HUES6 (cell line): ENCODE data around the gene L3MBTL1.

Experiments used
- H3K27ac ChIP-seq: 2 replicates; pipeline ENCODE4 v1.7.0; 2013; ENCODE audit warnings: low read depth, mild to moderate bottlenecking, low read length, inconsistent platforms
- H3K27me3 ChIP-seq: 2 replicates; pipeline ENCODE4 v1.6.1; 2013; ENCODE audit warnings: low read length; ENCODE audit not compliant: control insufficient read depth, insufficient read depth
- H3K36me3 ChIP-seq: 2 replicates; pipeline ENCODE4 v1.6.1; 2013; ENCODE audit warnings: low read length; ENCODE audit not compliant: control insufficient read depth, insufficient read depth
- H3K4me1 ChIP-seq: 2 replicates; pipeline ENCODE4 v1.6.1; 2013; ENCODE audit warnings: low read length; ENCODE audit not compliant: control insufficient read depth, insufficient read depth
- H3K4me3 ChIP-seq: 2 replicates; pipeline ENCODE4 v1.5.1; 2013; ENCODE audit warnings: low read depth, low read length
- H3K9ac ChIP-seq: one replicate; pipeline ENCODE4 v1.6.1; 2013; ENCODE audit warnings: mild to moderate bottlenecking, low read length
- H3K9me3 ChIP-seq: 2 replicates; pipeline ENCODE4 v1.6.1; 2013; ENCODE audit warnings: low read depth, low read length; ENCODE audit not compliant: control insufficient read depth, insufficient read depth

Gene L3MBTL1

GRCh38 chr20:43508604-43509040, 1.1 kb downstream of the L3MBTL1 start:
- H3K27ac ChIP-seq = no peak overlapping the region
- H3K9ac ChIP-seq = peak overlapping the region; percentile 32
- no peaks in the 10 kb centered on the region for H3K9me3 ChIP-seq
- peaks cover 27% of the 10 kb centered on the region for H3K27me3 ChIP-seq
- H3K4me3 ChIP-seq = peak overlapping the region; percentile 80
- H3K4me1 ChIP-seq = peaks cover 9% of the 10 kb centered on the region
- no peaks in the 10 kb centered on the region for H3K36me3 ChIP-seq

- no peak overlapping the region for H3K4me3 ChIP-seq
- H3K9ac ChIP-seq = no peak overlapping the region
- H3K9me3 ChIP-seq = no peaks in the 10 kb centered on the region
- H3K27me3 ChIP-seq = peaks cover 6% of the 10 kb centered on the region
- H3K4me1 ChIP-seq = peaks cover 9% of the 10 kb centered on the region
- no peaks in the 10 kb centered on the region; the same call in 1 of the 2 replicates for H3K36me3 ChIP-seq
- no peak overlapping the region for H3K27ac ChIP-seq
These were observed 4.4 kb downstream of the L3MBTL1 start for GRCh38 chr20:43511879-43512278.

- H3K9me3 ChIP-seq = no peaks in the 10 kb centered on the region
- H3K4me1 ChIP-seq = peaks cover 6% of the 10 kb centered on the region
- H3K27me3 ChIP-seq = no peaks in the 10 kb centered on the region
- H3K9ac ChIP-seq = peak overlapping the region; percentile 59
- H3K4me3 ChIP-seq = peak overlapping the region; percentile 69
- peaks cover 3% of the 10 kb centered on the region for H3K36me3 ChIP-seq
- no peak overlapping the region for H3K27ac ChIP-seq
These were observed 6.0 kb downstream of the L3MBTL1 start for GRCh38 chr20:43513372-43513930.

GRCh38 chr20:43513931-43514647, 6.6 kb downstream of the L3MBTL1 start:
- Histone ChIP-seq H3K27me3 (no peaks in the 10 kb centered on the region), H3K9ac (peak overlapping the region; percentile 59), H3K36me3 (peaks cover 6% of the 10 kb centered on the region), H3K4me1 (peaks cover under 1% of the 10 kb centered on the region; the same call in 1 of the 2 replicates), H3K9me3 (no peaks in the 10 kb centered on the region), H3K4me3 (peak overlapping the region; percentile 84), H3K27ac (no peak overlapping the region)

GRCh38 chr20:43514648-43514999, 7.1 kb downstream of the L3MBTL1 start:
- no peaks in the 10 kb centered on the region; the same call in 1 of the 2 replicates for H3K4me1 ChIP-seq
- no peaks in the 10 kb centered on the region for H3K27me3 ChIP-seq
- H3K36me3 ChIP-seq = peaks cover 6% of the 10 kb centered on the region
- H3K27ac ChIP-seq = no peak overlapping the region
- H3K9ac ChIP-seq = peak overlapping the region; percentile 59
- H3K9me3 ChIP-seq = no peaks in the 10 kb centered on the region
- H3K4me3 ChIP-seq = peak overlapping the region; percentile 84

GRCh38 chr20:43515628-43516027, 8.1 kb downstream of the L3MBTL1 start:
- no peaks in the 10 kb centered on the region for H3K27me3 ChIP-seq
- H3K27ac ChIP-seq = no peak overlapping the region
- H3K9ac ChIP-seq = no peak overlapping the region
- H3K36me3 ChIP-seq = peaks cover 13% of the 10 kb centered on the region
- peak overlapping the region; percentile 84 for H3K4me3 ChIP-seq
- H3K9me3 ChIP-seq = no peaks in the 10 kb centered on the region
- H3K4me1 ChIP-seq = no peaks in the 10 kb centered on the region; the same call in 1 of the 2 replicates

GRCh38 chr20:43516251-43516824, 8.8 kb downstream of the L3MBTL1 start:
- Histone ChIP-seq H3K27me3 (no peaks in the 10 kb centered on the region), H3K27ac (no peak overlapping the region), H3K4me3 (no peak overlapping the region), H3K36me3 (peaks cover 13% of the 10 kb centered on the region), H3K9me3 (no peaks in the 10 kb centered on the region), H3K9ac (no peak overlapping the region), H3K4me1 (no peaks in the 10 kb centered on the region; the same call in 1 of the 2 replicates)

GRCh38 chr20:43520074-43520630, 12.7 kb downstream of the L3MBTL1 start:
- Histone ChIP-seq H3K27ac (no peak overlapping the region), H3K36me3 (peaks cover 13% of the 10 kb centered on the region), H3K4me1 (no peaks in the 10 kb centered on the region; the same call in 1 of the 2 replicates), H3K9ac (no peak overlapping the region), H3K27me3 (no peaks in the 10 kb centered on the region), H3K9me3 (no peaks in the 10 kb centered on the region), H3K4me3 (no peak overlapping the region)

GRCh38 chr20:43525021-43525420, 17.5 kb downstream of the L3MBTL1 start:
- H3K4me1 ChIP-seq = no peaks in the 10 kb centered on the region
- no peak overlapping the region for H3K4me3 ChIP-seq
- no peak overlapping the region for H3K9ac ChIP-seq
- no peaks in the 10 kb centered on the region for H3K27me3 ChIP-seq
- no peak overlapping the region for H3K27ac ChIP-seq
- no peaks in the 10 kb centered on the region for H3K9me3 ChIP-seq
- peaks cover 8% of the 10 kb centered on the region for H3K36me3 ChIP-seq

- peaks cover 10% of the 10 kb centered on the region; the same call in 1 of the 2 replicates for H3K36me3 ChIP-seq
- no peaks in the 10 kb centered on the region for H3K4me1 ChIP-seq
- no peak overlapping the region for H3K27ac ChIP-seq
- no peak overlapping the region for H3K4me3 ChIP-seq
- H3K9me3 ChIP-seq = no peaks in the 10 kb centered on the region
- H3K27me3 ChIP-seq = no peaks in the 10 kb centered on the region
- no peak overlapping the region for H3K9ac ChIP-seq
These were observed 20.9 kb downstream of the L3MBTL1 start for GRCh38 chr20:43528258-43528875.
